ENCODE data around the gene YAP1.
A peak's percentile ranks its signal among the peaks of the same experiment; 100 is the strongest.

The YAP1 gene

GRCh38 chr11:102109896-102110760 is at the start of gene YAP1:
YAP1 (plus strand) TSS chr11:102110447; CDS start chr11:102110849, 402 bp downstream.
- DNase-seq (ENCODE audit: insufficient read length, low spot score) (peak; percentile 58), FAIRE-seq (peak; percentile 33)

- DNase-seq (ENCODE audit: insufficient read length, low spot score) (no peak), FAIRE-seq (no peak)
Observed at GRCh38 chr11:102061276-102061675, 49.0 kb upstream of the YAP1 start.

- FAIRE-seq (no peak), DNase-seq (ENCODE audit: insufficient read length, low spot score) (no peak)
Observed at GRCh38 chr11:102062106-102062505, 48.1 kb upstream of the YAP1 start.

GRCh38 chr11:102064316-102064715 is 45.9 kb upstream of the YAP1 start:
- no peak for FAIRE-seq
- no peak for DNase-seq (ENCODE audit: insufficient read length, low spot score)

GRCh38 chr11:102070766-102071165 is 39.5 kb upstream of the YAP1 start:
- no peak for DNase-seq (ENCODE audit: insufficient read length, low spot score)
- no peak for FAIRE-seq

GRCh38 chr11:102071497-102072472 is 38.5 kb upstream of the YAP1 start:
- FAIRE-seq = no peak

GRCh38 chr11:102073253-102073652 is 37.0 kb upstream of the YAP1 start:
- FAIRE-seq (no peak), DNase-seq (ENCODE audit: insufficient read length, low spot score) (no peak)

More at GRCh38 chr11:102071497-102072472, 38.5 kb upstream of the YAP1 start:
- DNase-seq (ENCODE audit: insufficient read length, low spot score) = no peak

- FAIRE-seq (no peak), DNase-seq (ENCODE audit: insufficient read length, low spot score) (no peak)
Observed at GRCh38 chr11:102079625-102080024, 30.6 kb upstream of the YAP1 start.

GRCh38 chr11:102081313-102081712 is 28.9 kb upstream of the YAP1 start:
- FAIRE-seq (no peak), DNase-seq (ENCODE audit: insufficient read length, low spot score) (no peak)

- DNase-seq (ENCODE audit: insufficient read length, low spot score) = no peak
- no peak for FAIRE-seq
Observed at GRCh38 chr11:102085864-102086551, 24.2 kb upstream of the YAP1 start.

- FAIRE-seq = no peak
- no peak for DNase-seq (ENCODE audit: insufficient read length, low spot score)
Observed at GRCh38 chr11:102097186-102097585, 13.1 kb upstream of the YAP1 start.

- DNase-seq (ENCODE audit: insufficient read length, low spot score) (no peak), FAIRE-seq (no peak)
Observed at GRCh38 chr11:102099755-102100154, 10.5 kb upstream of the YAP1 start.

- DNase-seq (ENCODE audit: insufficient read length, low spot score) = no peak
- no peak for FAIRE-seq
Observed at GRCh38 chr11:102108734-102109440, 1.4 kb upstream of the YAP1 start.

- FAIRE-seq (no peak), DNase-seq (ENCODE audit: insufficient read length, low spot score) (no peak)
Observed at GRCh38 chr11:102110761-102111010, 439 bp downstream of the YAP1 start.

GRCh38 chr11:102111011-102111786 is 952 bp downstream of the YAP1 start:
- no peak for DNase-seq (ENCODE audit: insufficient read length, low spot score)
- FAIRE-seq = no peak

- FAIRE-seq = no peak
- no peak for DNase-seq (ENCODE audit: insufficient read length, low spot score)
Observed at GRCh38 chr11:102111787-102112508, 1.7 kb downstream of the YAP1 start.

GRCh38 chr11:102112509-102112821 is 2.2 kb downstream of the YAP1 start:
- no peak for FAIRE-seq

GRCh38 chr11:102114032-102114431 is 3.8 kb downstream of the YAP1 start:
- DNase-seq (ENCODE audit: insufficient read length, low spot score) = no peak
- no peak for FAIRE-seq

More at GRCh38 chr11:102112509-102112821, 2.2 kb downstream of the YAP1 start:
- no peak for DNase-seq (ENCODE audit: insufficient read length, low spot score)

GRCh38 chr11:102115557-102115956 is 5.3 kb downstream of the YAP1 start:
- no peak for FAIRE-seq

More at GRCh38 chr11:102115557-102115956, 5.3 kb downstream of the YAP1 start:
- DNase-seq (ENCODE audit: insufficient read length, low spot score) = no peak

Data from GM19239 (cell line).